ENCODE measurements around the gene MOV10L1.

The MOV10L1 gene

GRCh38 chr22:50179937-50180726, 90.3 kb downstream of the MOV10L1 start:
- Histone ChIP-seq H3K9me3 (ENCODE audit: control insufficient read depth, insufficient read depth, low read length) (no peaks in the 10 kb centered on the region), H3K4me3 (ENCODE audit: low read depth, low read length) (no peak overlapping the region), H3K36me3 (ENCODE audit: control insufficient read depth, insufficient read depth, low read length) (peaks cover 4% of the 10 kb centered on the region), H3K27me3 (ENCODE audit: control insufficient read depth, insufficient read depth, low read length) (no peaks in the 10 kb centered on the region), H3K4me1 (ENCODE audit: control insufficient read depth, insufficient read depth, low read length) (no peaks in the 10 kb centered on the region), H3K9ac (ENCODE audit: low read depth, low read length) (no peak overlapping the region)

- peaks cover 4% of the 10 kb centered on the region for H3K36me3 ChIP-seq (ENCODE audit: control insufficient read depth, insufficient read depth, low read length)
- no peaks in the 10 kb centered on the region for H3K4me1 ChIP-seq (ENCODE audit: control insufficient read depth, insufficient read depth, low read length)
- H3K9me3 ChIP-seq (ENCODE audit: control insufficient read depth, insufficient read depth, low read length) = no peaks in the 10 kb centered on the region
- no peak overlapping the region for H3K9ac ChIP-seq (ENCODE audit: low read depth, low read length)
- H3K4me3 ChIP-seq (ENCODE audit: low read depth, low read length) = no peak overlapping the region
- H3K27me3 ChIP-seq (ENCODE audit: control insufficient read depth, insufficient read depth, low read length) = no peaks in the 10 kb centered on the region
These were observed 91.1 kb downstream of the MOV10L1 start for GRCh38 chr22:50180727-50181521.

GRCh38 chr22:50182176-50183081, 92.6 kb downstream of the MOV10L1 start:
- Histone ChIP-seq H3K9ac (ENCODE audit: low read depth, low read length) (no peak overlapping the region), H3K4me3 (ENCODE audit: low read depth, low read length) (no peak overlapping the region), H3K9me3 (ENCODE audit: control insufficient read depth, insufficient read depth, low read length) (no peaks in the 10 kb centered on the region), H3K27me3 (ENCODE audit: control insufficient read depth, insufficient read depth, low read length) (no peaks in the 10 kb centered on the region), H3K4me1 (ENCODE audit: control insufficient read depth, insufficient read depth, low read length) (no peaks in the 10 kb centered on the region), H3K36me3 (ENCODE audit: control insufficient read depth, insufficient read depth, low read length) (peaks cover 4% of the 10 kb centered on the region)

- H3K4me1 ChIP-seq (ENCODE audit: control insufficient read depth, insufficient read depth, low read length) = no peaks in the 10 kb centered on the region
- H3K27me3 ChIP-seq (ENCODE audit: control insufficient read depth, insufficient read depth, low read length) = no peaks in the 10 kb centered on the region
- no peak overlapping the region for H3K4me3 ChIP-seq (ENCODE audit: low read depth, low read length)
- no peak overlapping the region for H3K9ac ChIP-seq (ENCODE audit: low read depth, low read length)
- no peaks in the 10 kb centered on the region for H3K9me3 ChIP-seq (ENCODE audit: control insufficient read depth, insufficient read depth, low read length)
- peaks cover 4% of the 10 kb centered on the region for H3K36me3 ChIP-seq (ENCODE audit: control insufficient read depth, insufficient read depth, low read length)
These were observed 93.5 kb downstream of the MOV10L1 start for GRCh38 chr22:50183141-50183971.

- Histone ChIP-seq H3K4me1 (ENCODE audit: control insufficient read depth, insufficient read depth, low read length) (no peaks in the 10 kb centered on the region), H3K36me3 (ENCODE audit: control insufficient read depth, insufficient read depth, low read length) (peaks cover 6% of the 10 kb centered on the region), H3K9me3 (ENCODE audit: control insufficient read depth, insufficient read depth, low read length) (no peaks in the 10 kb centered on the region), H3K9ac (ENCODE audit: low read depth, low read length) (no peak overlapping the region), H3K27me3 (ENCODE audit: control insufficient read depth, insufficient read depth, low read length) (no peaks in the 10 kb centered on the region), H3K4me3 (ENCODE audit: low read depth, low read length) (peak overlapping the region; percentile 70)
These were observed 94.4 kb downstream of the MOV10L1 start for GRCh38 chr22:50184004-50184901.

- Histone ChIP-seq H3K27me3 (ENCODE audit: control insufficient read depth, insufficient read depth, low read length) (no peaks in the 10 kb centered on the region), H3K4me1 (ENCODE audit: control insufficient read depth, insufficient read depth, low read length) (no peaks in the 10 kb centered on the region), H3K9ac (ENCODE audit: low read depth, low read length) (no peak overlapping the region), H3K4me3 (ENCODE audit: low read depth, low read length) (peak overlapping the region; percentile 70), H3K9me3 (ENCODE audit: control insufficient read depth, insufficient read depth, low read length) (no peaks in the 10 kb centered on the region), H3K36me3 (ENCODE audit: control insufficient read depth, insufficient read depth, low read length) (peaks cover 7% of the 10 kb centered on the region)
These were observed 95.1 kb downstream of the MOV10L1 start for GRCh38 chr22:50184902-50185374.

- Histone ChIP-seq H3K4me3 (ENCODE audit: low read depth, low read length) (peak within 1 kb of the TSS; percentile 70), H3K9me3 (ENCODE audit: control insufficient read depth, insufficient read depth, low read length) (no peaks in the 10 kb centered on the region), H3K27me3 (ENCODE audit: control insufficient read depth, insufficient read depth, low read length) (no peaks in the 10 kb centered on the region), H3K4me1 (ENCODE audit: control insufficient read depth, insufficient read depth, low read length) (no peaks in the 10 kb centered on the region), H3K36me3 (ENCODE audit: control insufficient read depth, insufficient read depth, low read length) (peaks cover 7% of the 10 kb centered on the region), H3K9ac (ENCODE audit: low read depth, low read length) (peak within 1 kb of the TSS; percentile 24)
These were observed 95.7 kb downstream of the MOV10L1 start, which contains the start of gene TRABD for GRCh38 chr22:50185375-50186087. TSS of gene TRABD (plus strand) at chr22:50185913. CDS start at chr22:50193061, 7,148 bp downstream.

GRCh38 chr22:50186181-50186714, 96.4 kb downstream of the MOV10L1 start:
- Histone ChIP-seq H3K27me3 (ENCODE audit: control insufficient read depth, insufficient read depth, low read length) (no peaks in the 10 kb centered on the region), H3K9ac (ENCODE audit: low read depth, low read length) (peak overlapping the region; percentile 24), H3K4me3 (ENCODE audit: low read depth, low read length) (peak overlapping the region; percentile 67), H3K4me1 (ENCODE audit: control insufficient read depth, insufficient read depth, low read length) (no peaks in the 10 kb centered on the region), H3K9me3 (ENCODE audit: control insufficient read depth, insufficient read depth, low read length) (no peaks in the 10 kb centered on the region), H3K36me3 (ENCODE audit: control insufficient read depth, insufficient read depth, low read length) (peaks cover 10% of the 10 kb centered on the region)

- H3K9me3 ChIP-seq (ENCODE audit: control insufficient read depth, insufficient read depth, low read length) = no peaks in the 10 kb centered on the region
- H3K4me3 ChIP-seq (ENCODE audit: low read depth, low read length) = peak overlapping the region; percentile 67
- peak overlapping the region; percentile 24 for H3K9ac ChIP-seq (ENCODE audit: low read depth, low read length)
- H3K27me3 ChIP-seq (ENCODE audit: control insufficient read depth, insufficient read depth, low read length) = no peaks in the 10 kb centered on the region
- no peaks in the 10 kb centered on the region for H3K4me1 ChIP-seq (ENCODE audit: control insufficient read depth, insufficient read depth, low read length)
- H3K36me3 ChIP-seq (ENCODE audit: control insufficient read depth, insufficient read depth, low read length) = peaks cover 10% of the 10 kb centered on the region
These were observed 97.1 kb downstream of the MOV10L1 start for GRCh38 chr22:50186761-50187523.
